SH-SY5Y (cell line): ENCODE measurements around the gene CADM2.
"Not testable (repeated sequence)": the region's sequence is repeated elsewhere in the genome, so short reads cannot be mapped to it uniquely, and the experiment has no call there.

Experiments used
- GATA2 ChIP-seq: IDR thresholded peaks from 2 replicates; pipeline ENCODE4 v1.6.1; 2011; ENCODE audit warnings: mild to moderate bottlenecking, low read depth, low read length
- GATA3 ChIP-seq: IDR thresholded peaks from 2 replicates; pipeline ENCODE4 v1.6.1; 2011; ENCODE audit warnings: low read depth, mild to moderate bottlenecking, low read length, moderate library complexity

DNA sequence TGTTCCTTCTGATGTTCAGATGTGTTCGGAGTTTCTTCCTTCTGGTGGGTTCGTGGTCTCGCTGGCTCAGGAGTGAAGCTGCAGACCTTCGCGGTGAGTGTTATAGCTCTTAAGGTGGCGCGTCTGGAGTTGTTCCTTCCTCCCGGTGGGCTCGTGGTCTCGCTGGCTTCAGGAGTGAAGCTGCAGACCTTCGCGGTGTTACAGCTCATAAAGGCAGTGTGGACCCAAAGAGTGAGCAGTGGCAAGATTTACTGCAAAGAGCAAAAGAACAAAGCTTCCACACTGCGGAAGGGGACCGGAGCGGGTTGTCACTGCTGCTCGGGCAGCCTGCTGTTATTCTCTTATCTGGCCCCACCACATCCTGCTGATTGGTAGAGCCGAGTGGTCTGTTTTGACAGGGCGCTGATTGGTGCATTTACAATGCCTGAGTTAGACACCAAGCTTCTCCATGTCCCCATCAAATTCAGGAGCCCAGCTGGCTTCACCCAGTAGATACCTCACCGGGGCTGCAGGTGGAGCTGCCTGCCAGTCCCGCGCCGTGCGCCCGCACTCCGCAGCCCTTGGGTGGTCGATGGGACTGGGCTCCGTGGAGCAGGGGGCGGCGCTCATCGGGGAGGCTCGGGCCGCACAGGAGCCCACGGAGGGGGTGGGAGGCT lies 545.5 kb downstream of the CADM2 start:
- TF ChIP-seq GATA2 = 0 out of 2 replicates have a peak, but pooled peaks have one; percentile 29
- not testable (repeated sequence) for TF ChIP-seq GATA3
